Ascending aorta (tissue), 2 donors: ENCODE measurements around the gene KCNA10. TPM values are rescaled to one million over a fixed set of nuclear protein-coding genes. Genes with fewer than 3 reads are reported as not detected.

Experiments
- DNase-seq, 2 donors: peaks; one replicate each; pipeline ENCODE4 v3.0.0-alpha.2; 2019; ENCODE audit warnings: low spot score in 2 of 2
- H3K27ac ChIP-seq, 2 donors: fragments of 200-600 bp; sonication (generic); one replicate each; pipeline ENCODE4 v1.5.1; 2016 to 2017; ENCODE audit warnings: mild to moderate bottlenecking in 1 of 2
- H3K27me3 ChIP-seq: fragments of 200-600 bp; sonication (generic); one replicate; pipeline ENCODE4 v1.5.1; 2017
- H3K36me3 ChIP-seq, 2 donors: fragments of 200-600 bp; sonication (generic); one replicate each; pipeline ENCODE4 v1.5.1; 2016
- H3K4me1 ChIP-seq, 2 donors: fragments of 200-600 bp; sonication (generic); one replicate each; pipeline ENCODE4 v1.5.1; 2016 to 2017; ENCODE audit warnings: mild to moderate bottlenecking in 1 of 2
- H3K4me3 ChIP-seq, 2 donors: fragments of 200-600 bp; sonication (generic); one replicate each; pipeline ENCODE4 v1.5.1; 2016 to 2017; ENCODE audit warnings: mild to moderate bottlenecking in 1 of 2
- H3K9me3 ChIP-seq, 2 donors: fragments of 200-600 bp; sonication (generic); one replicate each; pipeline ENCODE4 v1.5.1; 2016
- intact Hi-C: fragments of 100-400 bp; cut with DNase I; formaldehyde crosslinking; loops from one replicate; pipeline ENCODE4 v1.15.1; 2023
- total RNA-seq: library from RNA; depleted of rRNA; stranded (reverse); fragments of >200 nt; gene quantifications from one replicate; pipeline ENCODE4 v1.1.0, GENCODE V29; 2016
- TF ChIP-seq, protein P1 (sequence below), 3 experiments: fragments of 200-600 bp in 2 of 3; fragments of 450-650 bp in 1 of 3; sonication (generic) in 2 of 3; IDR thresholded peaks; one replicate each; pipeline ENCODE4 v1.5.1; 2016 to 2019; ENCODE audit warnings: antibody characterized with exemption in 3 of 3, mild to moderate bottlenecking in 1 of 3, moderate library complexity in 1 of 3

KCNA10 gene
- total RNA-seq, 1 donor from 2014 or later: not detected

DNA sequence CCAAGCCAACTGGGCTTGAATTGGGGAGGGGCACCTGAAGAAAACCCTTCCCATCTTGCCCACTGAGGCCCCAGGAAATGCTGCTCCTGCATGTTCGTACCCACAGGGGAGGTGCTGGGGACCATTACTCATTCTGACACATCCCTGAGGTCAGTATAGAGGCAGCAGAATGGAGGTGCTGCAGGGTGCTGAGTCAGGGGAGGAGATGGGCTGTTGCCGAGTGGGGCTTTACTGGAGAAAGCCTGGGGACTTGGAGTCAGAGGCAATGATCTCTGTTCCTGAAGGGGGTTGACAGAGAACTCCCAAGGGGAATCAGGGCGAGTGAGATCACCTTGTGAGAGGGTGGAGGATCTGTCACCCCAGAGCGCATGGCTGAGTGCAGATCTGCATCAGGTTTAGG is 40.2 kb upstream of the KCNA10 start:
- no peaks in the 10 kb centered on the region for H3K36me3 ChIP-seq
- DNase-seq: peak in 1 of 2 donors; percentile 15
- H3K4me1 ChIP-seq: peaks cover 0 to 5% of the 10 kb centered on the region in 2 donors
- no peak overlapping the region for H3K4me3 ChIP-seq
- no peaks in the 10 kb centered on the region for H3K27me3 ChIP-seq
- H3K9me3 ChIP-seq: no peaks in the 10 kb centered on the region
- intact Hi-C loops: no loop called here
- H3K27ac ChIP-seq: no peak overlapping the region
- TF ChIP-seq, protein P1, sequence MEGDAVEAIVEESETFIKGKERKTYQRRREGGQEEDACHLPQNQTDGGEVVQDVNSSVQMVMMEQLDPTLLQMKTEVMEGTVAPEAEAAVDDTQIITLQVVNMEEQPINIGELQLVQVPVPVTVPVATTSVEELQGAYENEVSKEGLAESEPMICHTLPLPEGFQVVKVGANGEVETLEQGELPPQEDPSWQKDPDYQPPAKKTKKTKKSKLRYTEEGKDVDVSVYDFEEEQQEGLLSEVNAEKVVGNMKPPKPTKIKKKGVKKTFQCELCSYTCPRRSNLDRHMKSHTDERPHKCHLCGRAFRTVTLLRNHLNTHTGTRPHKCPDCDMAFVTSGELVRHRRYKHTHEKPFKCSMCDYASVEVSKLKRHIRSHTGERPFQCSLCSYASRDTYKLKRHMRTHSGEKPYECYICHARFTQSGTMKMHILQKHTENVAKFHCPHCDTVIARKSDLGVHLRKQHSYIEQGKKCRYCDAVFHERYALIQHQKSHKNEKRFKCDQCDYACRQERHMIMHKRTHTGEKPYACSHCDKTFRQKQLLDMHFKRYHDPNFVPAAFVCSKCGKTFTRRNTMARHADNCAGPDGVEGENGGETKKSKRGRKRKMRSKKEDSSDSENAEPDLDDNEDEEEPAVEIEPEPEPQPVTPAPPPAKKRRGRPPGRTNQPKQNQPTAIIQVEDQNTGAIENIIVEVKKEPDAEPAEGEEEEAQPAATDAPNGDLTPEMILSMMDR (IDR thresholded peaks at IDR 0.05): no peak

DNA sequence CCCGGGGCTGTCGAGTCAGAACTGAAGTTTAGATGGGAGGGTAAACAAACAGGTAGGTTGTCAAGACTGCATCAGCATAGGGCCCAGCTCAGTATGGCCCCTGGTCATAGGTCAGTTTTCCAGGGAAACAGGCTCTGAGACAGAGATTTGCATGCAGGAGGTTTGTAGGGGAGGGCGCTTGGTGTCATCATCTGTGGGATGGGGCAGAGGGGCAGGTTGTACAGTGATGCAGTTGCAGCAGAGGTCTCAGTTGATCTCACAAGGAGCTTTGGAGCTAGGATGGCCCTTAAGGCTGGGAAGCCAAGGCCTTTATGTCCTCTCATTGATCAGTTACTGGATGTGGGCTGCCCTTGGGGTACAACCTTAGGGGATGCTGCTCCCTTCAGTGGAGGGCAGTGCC is 38.5 kb upstream of the KCNA10 start:
- no peaks in the 10 kb centered on the region for H3K27me3 ChIP-seq
- intact Hi-C loops: no loop called here
- H3K9me3 ChIP-seq: no peaks in the 10 kb centered on the region
- peaks cover 0 to 5% of the 10 kb centered on the region in 2 donors for H3K4me1 ChIP-seq
- H3K36me3 ChIP-seq: no peaks in the 10 kb centered on the region
- no peak overlapping the region for H3K4me3 ChIP-seq
- peak in 1 of 2 donors; percentile 35 for DNase-seq
- TF ChIP-seq, protein P1 (IDR thresholded peaks at IDR 0.05): no peak
- no peak overlapping the region for H3K27ac ChIP-seq

- Histone ChIP-seq H3K27me3 (no peaks in the 10 kb centered on the region), H3K36me3 (no peaks in the 10 kb centered on the region), H3K4me3 (no peak overlapping the region), H3K9me3 (no peaks in the 10 kb centered on the region), H3K4me1 (peaks cover 0 to 5% of the 10 kb centered on the region in 2 donors), H3K27ac (no peak overlapping the region)
- intact Hi-C loops: no loop called here
- TF ChIP-seq, protein P1 (IDR thresholded peaks at IDR 0.05): no peak
- DNase-seq: peak in 1 of 2 donors; percentile 49
Observed at GRCh38 chr1:110556471-110556807, 37.5 kb upstream of the KCNA10 start.

GRCh38 chr1:110555807-110556470 is 37.0 kb upstream of the KCNA10 start:
- H3K27ac ChIP-seq: peak overlapping the region in 1 of 2 donors; percentile 41
- no peaks in the 10 kb centered on the region for H3K36me3 ChIP-seq
- TF ChIP-seq, protein P1 (IDR thresholded peaks at IDR 0.05): no peak
- intact Hi-C loops: loop anchor here (1.0 kb wide), 1 partner anchor 59 kb away; no protein-coding TSS in a partner anchor
- no peaks in the 10 kb centered on the region for H3K9me3 ChIP-seq
- H3K27me3 ChIP-seq: no peaks in the 10 kb centered on the region
- peaks cover 0 to 5% of the 10 kb centered on the region in 2 donors for H3K4me1 ChIP-seq
- peak in 1 of 2 donors; percentile 70 for DNase-seq
- H3K4me3 ChIP-seq: peak overlapping the region; percentile 50 to 59

GRCh38 chr1:110554871-110555801 is 36.2 kb upstream of the KCNA10 start:
- Histone ChIP-seq H3K27me3 (no peaks in the 10 kb centered on the region), H3K27ac (peak overlapping the region in 1 of 2 donors; percentile 41), H3K9me3 (no peaks in the 10 kb centered on the region), H3K4me3 (peak overlapping the region; percentile 50 to 59), H3K36me3 (no peaks in the 10 kb centered on the region), H3K4me1 (peaks cover 0 to 5% of the 10 kb centered on the region in 2 donors)
- TF ChIP-seq, protein P1 (IDR thresholded peaks at IDR 0.05): peak; percentile 61 to 75 (median 70)
- peak in 1 of 2 donors; percentile 77 for DNase-seq
- intact Hi-C loops: loop anchor here (1.0 kb wide), 1 partner anchor 60 kb away; no protein-coding TSS in a partner anchor
